ENCODE data around the gene STK33.

Gene STK33

DNA sequence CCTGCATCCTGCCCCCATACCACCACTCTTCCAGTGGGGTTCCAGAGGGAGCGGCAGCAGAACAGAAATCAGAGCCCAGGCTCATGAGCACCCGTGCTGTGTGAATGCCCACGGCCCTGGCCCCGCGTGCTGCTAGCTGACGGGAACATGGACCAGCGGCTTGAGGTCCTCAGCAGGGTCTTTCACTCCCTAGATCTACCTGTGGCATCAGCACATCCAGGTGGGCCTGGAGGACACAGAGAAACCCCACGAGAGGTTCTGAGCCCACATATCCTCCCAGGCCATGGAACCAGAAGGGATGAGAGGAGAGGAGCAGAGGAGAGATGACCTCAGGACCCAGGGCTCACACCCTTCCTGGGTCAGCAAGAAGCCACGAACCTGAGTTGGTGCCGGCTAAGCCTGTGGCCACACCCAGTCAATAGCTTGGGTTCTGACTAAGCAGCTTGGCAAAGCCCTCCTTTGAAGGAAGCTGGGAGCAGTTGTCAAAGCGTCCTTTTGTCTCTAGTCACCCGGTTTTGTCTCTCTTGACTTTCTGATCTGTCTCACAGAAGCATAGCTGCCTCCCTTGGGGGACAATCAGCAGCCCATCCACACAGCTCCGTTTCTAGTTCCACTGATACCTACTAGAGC is 241.0 kb downstream of the STK33 start:
- no peak for DNase-seq

DNA sequence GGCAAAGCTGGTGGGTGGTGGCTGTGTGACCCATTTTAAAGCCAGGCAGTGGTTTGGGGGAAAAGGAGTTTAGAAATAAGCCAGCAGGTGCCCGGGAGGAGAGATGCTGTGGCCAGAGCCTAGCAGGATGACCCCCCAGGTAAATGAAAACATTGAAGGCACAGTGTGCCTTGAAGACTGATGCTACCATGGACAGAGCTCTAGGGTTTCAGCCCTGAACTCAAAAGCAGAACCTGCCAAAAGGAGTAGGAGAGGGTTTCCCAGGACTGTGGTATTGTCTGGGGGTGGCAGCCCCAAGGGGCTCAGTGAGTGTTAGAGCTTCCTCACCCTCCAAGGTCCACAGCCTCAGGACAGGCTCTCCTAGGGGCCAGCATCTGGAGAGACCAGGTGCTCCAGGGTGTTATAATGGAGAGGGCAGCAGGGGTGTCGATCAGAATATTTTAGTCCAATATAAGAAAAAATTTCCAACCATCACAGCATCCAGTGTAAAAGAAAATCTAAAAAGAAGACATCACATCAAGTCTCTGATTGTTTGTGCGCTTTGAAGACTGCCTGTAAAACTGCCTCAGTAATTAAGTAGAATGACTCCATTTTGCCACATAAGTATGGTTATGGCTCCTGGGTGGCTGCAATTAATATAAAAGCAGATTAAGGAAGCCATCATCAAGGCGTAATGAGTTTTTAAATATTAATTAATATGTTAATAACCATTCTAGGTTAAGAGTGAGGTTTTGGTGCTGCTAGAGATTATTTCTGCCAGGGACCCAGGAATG is 241.7 kb downstream of the STK33 start:
- DNase-seq, result no peak

DNA sequence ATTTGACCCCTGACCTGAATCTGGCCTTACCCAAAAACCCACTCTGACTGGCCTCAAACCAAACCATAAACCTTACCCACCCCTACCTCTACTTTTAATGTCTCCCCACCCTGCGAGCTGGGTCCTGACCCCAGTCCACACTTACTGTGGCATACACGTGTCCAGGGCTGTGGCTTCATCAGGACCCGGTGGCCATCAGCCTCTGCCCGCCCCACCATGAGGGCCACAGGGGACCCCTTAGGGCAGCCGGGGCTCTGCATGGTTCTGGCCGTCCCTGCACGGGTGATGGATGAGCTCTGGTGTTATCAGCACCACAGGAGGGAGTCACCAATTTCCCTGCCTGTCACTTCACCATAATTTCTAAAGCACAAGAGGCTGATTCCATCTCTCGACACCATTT is 242.8 kb downstream of the STK33 start:
- DNase-seq, result no peak

DNA sequence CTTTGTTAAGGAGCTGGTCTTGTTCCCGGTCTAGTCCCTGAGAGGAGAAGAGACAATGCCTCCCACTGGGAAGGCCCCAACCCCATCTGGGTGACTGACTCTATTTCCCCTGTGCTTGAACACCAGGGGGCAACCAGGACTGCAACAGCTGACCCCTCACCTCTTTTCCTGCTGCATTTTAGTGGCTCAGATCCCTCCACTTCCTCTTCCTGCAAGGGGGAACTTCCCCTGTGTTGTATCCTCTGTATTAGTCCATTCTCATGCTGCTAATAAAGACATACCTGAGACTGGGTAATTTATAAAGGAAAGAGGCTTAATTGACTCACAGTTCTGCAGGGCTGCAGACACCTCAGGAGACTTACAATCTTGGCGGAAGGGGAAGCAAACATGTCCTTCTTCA is 246.1 kb downstream of the STK33 start:
- DNase-seq, result no peak

DNA sequence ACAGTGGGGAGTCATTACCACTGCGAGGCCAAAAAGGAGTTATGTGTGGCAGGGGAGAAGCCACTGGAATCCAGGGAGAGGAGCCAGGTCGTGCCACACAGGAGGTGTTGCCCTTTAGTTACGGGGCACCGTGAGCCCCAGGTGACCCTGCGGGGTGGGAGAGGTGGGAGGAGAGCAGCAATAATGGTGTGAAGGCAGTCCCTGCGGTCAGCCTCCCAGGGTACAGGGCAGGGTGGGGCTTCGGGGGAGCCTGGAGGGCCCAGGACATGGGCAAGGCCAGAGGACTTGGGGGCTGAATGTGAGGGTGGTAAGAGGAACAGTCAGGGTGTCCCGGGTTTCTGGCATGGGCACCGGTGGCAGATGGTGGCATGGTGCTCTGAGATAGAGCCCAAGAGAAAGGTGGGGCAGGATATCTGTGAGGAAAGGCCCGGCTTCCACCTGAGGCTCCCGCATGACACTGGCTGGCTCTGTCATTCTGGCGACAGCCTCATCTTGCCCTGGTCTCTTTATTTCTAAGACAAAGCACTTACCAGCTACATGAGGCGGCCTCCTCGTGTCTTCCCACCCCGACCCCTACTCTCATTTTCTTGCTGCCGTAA is 247.8 kb downstream of the STK33 start:
- no peak for DNase-seq

DNA sequence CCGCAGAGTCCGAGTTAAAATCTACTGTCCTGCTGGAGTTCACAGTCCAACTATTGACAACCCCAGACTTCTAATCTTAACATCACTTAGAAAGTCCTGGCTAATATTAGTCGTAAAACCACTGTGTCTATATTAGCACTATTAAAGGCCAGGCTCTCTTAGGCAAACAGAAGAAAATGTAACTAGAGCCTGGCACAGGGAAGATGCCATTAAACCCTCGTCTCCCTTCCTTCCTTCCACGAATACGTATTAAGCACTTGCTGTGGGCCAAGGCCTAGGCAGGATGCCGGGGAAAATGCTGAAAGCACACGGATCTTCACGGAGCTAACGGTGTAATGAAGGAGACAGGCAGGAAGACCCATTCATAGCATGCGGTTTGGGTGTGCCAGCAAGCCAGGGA is 248.8 kb downstream of the STK33 start:
- DNase-seq, result no peak

DNA sequence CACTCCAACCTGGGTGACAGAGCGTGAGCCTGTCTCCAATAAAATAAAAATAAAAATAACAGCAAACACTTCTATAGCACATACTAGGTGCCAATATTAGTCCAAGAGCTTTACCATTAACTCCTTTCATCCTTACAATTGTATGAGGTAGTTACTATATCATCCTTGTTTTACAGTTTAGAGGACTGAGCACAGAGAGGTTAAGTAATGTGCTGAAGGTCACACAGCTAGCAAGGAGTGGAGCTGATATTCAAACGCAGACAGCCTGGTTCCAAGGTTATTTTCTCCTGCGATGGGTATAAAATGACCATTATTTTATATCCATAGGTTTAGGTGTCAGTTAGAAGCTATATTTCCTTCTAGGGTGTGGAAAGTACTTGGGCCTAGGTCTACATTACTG is 249.7 kb downstream of the STK33 start:
- DNase-seq, result no peak

DNA sequence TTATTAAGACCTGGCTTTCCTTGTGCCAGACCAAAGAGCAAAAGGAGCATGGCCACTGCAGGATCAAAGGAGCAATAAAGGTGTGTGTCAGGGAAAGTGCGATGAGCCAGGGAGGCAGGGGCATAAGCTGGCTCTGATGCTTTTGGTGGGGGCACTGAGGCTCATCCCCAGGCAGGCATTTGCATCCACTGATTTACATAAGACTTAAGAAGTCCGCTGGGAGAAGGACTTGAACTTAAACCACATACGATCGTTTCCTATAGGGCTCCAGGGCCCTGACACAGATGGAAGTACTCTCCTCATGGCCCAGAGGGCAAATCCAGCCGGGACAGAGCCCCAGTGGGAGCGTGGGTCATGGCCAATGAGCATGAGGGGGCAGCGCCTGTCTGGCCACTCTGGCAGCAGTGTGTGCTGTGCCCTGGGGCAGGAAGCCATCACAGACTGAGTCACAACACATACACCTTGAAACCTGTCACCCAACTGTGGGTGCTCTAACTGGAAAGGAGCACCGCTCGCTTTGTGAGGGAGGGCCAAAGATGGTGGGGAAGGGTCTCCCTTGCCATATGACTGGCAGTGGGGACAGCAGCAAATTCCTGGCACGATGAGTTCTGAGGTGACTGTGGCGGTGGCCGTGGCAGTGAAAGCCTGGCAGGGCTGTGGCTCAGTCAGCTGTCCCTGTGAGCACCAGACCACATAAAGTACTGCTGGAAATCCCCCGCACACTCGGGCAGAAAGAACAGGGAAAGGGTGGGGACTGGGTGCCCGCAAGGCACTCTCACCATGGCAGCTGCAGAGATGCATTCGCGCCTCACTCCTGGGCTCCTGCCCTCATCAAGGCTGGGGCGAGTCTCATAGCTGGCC is 251.0 kb downstream of the STK33 start:
- no peak for DNase-seq

DNA sequence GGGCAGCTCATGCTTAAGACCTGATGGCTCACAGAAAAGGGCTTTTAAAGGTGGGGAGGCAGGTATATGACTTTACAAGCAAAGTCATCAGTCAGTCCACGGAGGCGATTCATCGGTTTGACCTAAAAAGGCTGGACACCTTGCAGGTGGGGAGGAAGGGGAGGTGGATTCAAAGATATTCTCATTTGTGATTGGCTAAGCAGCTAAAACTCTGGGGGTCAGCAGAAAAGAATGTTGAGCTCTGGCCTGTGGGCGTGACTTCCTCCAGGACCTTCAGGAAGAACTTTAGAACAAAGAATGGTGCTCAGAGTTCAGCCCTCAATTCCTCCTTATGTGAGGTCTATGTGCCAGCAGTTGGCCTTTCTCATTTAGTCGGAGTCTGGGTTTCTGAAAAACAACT is 252.0 kb downstream of the STK33 start:
- DNase-seq, result no peak

Data from NCI-H187 treated with DMSO at 0.1 percent for 48 hours (cell line).